ENCODE results near the gene NEK6. TPM values are rescaled to one million over a fixed set of nuclear protein-coding genes. Genes with fewer than 3 reads are reported as not detected.

The NEK6 gene
- total and polyA plus RNA-seq, 2 of the 8 experiments (the other 6 are each of a cell fraction or from before 2014, with no cell fraction given), result 17.7 to 19.7 TPM

DNA sequence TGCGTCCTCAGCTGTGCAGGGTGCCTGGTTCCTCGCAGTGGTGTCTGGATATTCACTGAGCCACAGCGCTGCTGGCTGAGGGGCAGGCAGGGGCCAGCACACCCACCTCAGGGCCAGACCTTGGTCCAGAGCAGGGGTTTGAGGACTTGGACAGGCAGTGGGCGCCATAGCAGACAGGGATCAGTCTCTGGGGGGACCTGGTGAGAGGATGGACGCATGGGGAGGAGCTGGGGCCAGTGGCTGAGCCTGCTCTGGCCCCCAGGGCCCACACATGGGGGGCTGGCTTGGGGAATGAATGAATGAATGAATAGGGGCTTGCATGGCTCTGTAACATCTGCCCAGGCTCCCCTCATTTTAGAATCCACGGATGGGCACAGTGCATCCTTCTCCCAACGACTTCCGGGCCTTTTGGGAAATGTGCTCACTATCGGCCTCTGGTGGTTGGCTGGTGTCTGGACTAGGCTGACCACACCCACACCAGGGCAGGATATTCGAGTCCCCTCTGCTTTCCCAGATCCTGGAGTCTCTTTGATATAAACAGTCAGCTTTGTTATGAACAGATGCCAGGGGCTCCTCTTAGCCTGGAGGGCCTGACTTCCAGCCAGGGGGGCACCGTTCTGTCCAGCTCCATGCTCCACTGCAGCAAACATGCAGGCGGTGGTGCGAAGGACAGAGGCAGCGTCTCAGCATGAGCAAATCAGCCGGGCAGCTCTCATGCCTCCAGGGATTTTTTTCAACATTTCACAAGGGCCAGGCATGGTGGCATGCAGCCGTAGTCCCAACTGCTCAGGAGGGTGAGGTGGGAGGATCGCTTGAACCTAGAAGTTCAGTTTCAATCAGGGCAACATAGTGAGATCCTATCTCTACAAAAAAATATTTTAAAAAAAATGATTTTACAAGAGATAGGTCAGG, 62.6 kb downstream of the NEK6 start:
- Histone ChIP-seq H3K9me3 (ENCODE audit: insufficient read depth in 2 of 2, low read depth in 1 of 2, low read length in 1 of 2) (no peaks in the 10 kb centered on the region), H4K20me1 (replicated peaks in 1 of 2; ENCODE audit: control insufficient read depth in 1 of 2, insufficient read depth in 2 of 2, low read length in 2 of 2) (peaks cover 0 to 5% of the 10 kb centered on the region in 2 experiments), H2BK15ac (ENCODE audit: low read length) (no peak overlapping the region), H3K4me3 (ENCODE audit: extremely low read depth in 1 of 4, insufficient read depth in 2 of 4, low read depth in 3 of 4, low read length in 4 of 4) (no peak overlapping the region), H2BK20ac (ENCODE audit: low read length) (no peak overlapping the region), H3K27ac (ENCODE audit: low read depth, low read length) (no peak overlapping the region), H3K9ac (replicated peaks in 1 of 4; ENCODE audit: extremely low read depth in 1 of 4, low read depth in 3 of 4, low read length in 3 of 4) (no peak overlapping the region), H2AK5ac (ENCODE audit: low read depth, low read length) (no peak overlapping the region), H3K4me1 (replicated peaks in 1 of 4; ENCODE audit: control insufficient read depth in 3 of 4, insufficient read depth in 4 of 4, low read length in 3 of 4) (peaks cover 0 to 1% (median 0%) of the 10 kb centered on the region in 4 experiments; a peak in 1 of 7 replicates), H3K36me3 (ENCODE audit: control insufficient read depth in 2 of 4, insufficient read depth in 4 of 4, low read length in 3 of 4) (no peaks in the 10 kb centered on the region), H3K18ac (ENCODE audit: extremely low read depth, low read length) (no peak overlapping the region), H3K27me3 (replicated peaks in 1 of 4; ENCODE audit: control insufficient read depth in 3 of 4, extremely low read depth in 1 of 4, insufficient read depth in 3 of 4, low read length in 3 of 4) (no peaks in the 10 kb centered on the region), H4K8ac (ENCODE audit: extremely low read depth, insufficient read depth, low read length) (no peak overlapping the region; the same call in 1 of the 2 replicates), H4K5ac (ENCODE audit: insufficient read length, low read depth, low read length) (no peak overlapping the region), H3K79me2 (ENCODE audit: control insufficient read depth in 1 of 2, insufficient read depth in 2 of 2, low read length in 2 of 2) (no peaks in the 10 kb centered on the region), H3K56ac (replicated peaks; ENCODE audit: insufficient read length, low read depth, low read length) (no peak overlapping the region), H2BK120ac (replicated peaks; ENCODE audit: low read depth, low read length) (no peak overlapping the region), H2AFZ (ENCODE audit: low read length) (no peak overlapping the region), H2BK12ac (ENCODE audit: low read depth, low read length) (no peak overlapping the region), H3K23ac (ENCODE audit: insufficient read length) (no peak overlapping the region), H3K79me1 (ENCODE audit: low read depth, low read length) (0 out of 2 replicates have a peak, but pooled peaks cover 2% of the 10 kb centered on the region), H3K4ac (replicated peaks; ENCODE audit: insufficient read length, low read depth, low read length) (no peak overlapping the region), H2BK5ac (ENCODE audit: low read depth, low read length) (no peak overlapping the region), H4K91ac (replicated peaks; ENCODE audit: insufficient read length, low read length) (no peak overlapping the region), H3K4me2 (ENCODE audit: insufficient read depth in 1 of 2, low read depth in 2 of 2, low read length in 2 of 2) (0 out of 4 replicates have a peak overlapping the region, but pooled peaks of 1 of the 2 experiments have one; percentile 2), H3K14ac (ENCODE audit: insufficient read length) (no peak overlapping the region), H3K23me2 (ENCODE audit: low read depth, low read length) (no peaks in the 10 kb centered on the region)
- peak; percentile 47 to 93 for DNase-seq (ENCODE audit: low read depth in 1 of 2, low spot score in 2 of 2)
- WGBS, 2 experiments (ENCODE audit: extremely low coverage in 1 of 2, insufficient coverage in 1 of 2, insufficient read length in 1 of 2, insufficient replicate concordance in 2 of 2, low coverage in 1 of 2, low lambda C conversion rate in 2 of 2, missing lambda C conversion rate in 1 of 2), result 64% methylated on average over 17 of the region's 17 CpGs; no CpG with 5 or more reads in 1 of the 2 experiments
- FAIRE-seq, result peak; percentile 60
- CTCF ChIA-PET (ENCODE audit: partially characterized antibody), result interaction anchor here (0.6 to 5.8 kb wide), 33 partner anchors 8 to 917 kb away, joined by 3 to 31 read pairs (median 4); no protein-coding TSS in a partner anchor
- POLR2A ChIA-PET (ENCODE audit: partially characterized antibody), result interaction anchor here (0.5 to 0.6 kb wide), 2 partner anchors 99 to 191 kb away, joined by 3 to 4 read pairs; no protein-coding TSS in a partner anchor
- TF ChIP-seq YY1 (IDR thresholded peaks at IDR 0.05; ENCODE audit: low read depth, low read length), result 0 out of 2 replicates have a peak, but pooled peaks have one; percentile 50
- peak; percentile 62 to 74 for TF ChIP-seq RAD21 (IDR thresholded peaks at IDR 0.05 in 1 of 2, conservative IDR thresholded peaks at IDR 0.05 in 1 of 2; ENCODE audit: low read depth in 2 of 2, low read length in 2 of 2)
- no peak for TF ChIP-seq JUN (IDR thresholded peaks at IDR 0.05; ENCODE audit: low read depth, low read length)
- no peak for TF ChIP-seq SUZ12 (IDR thresholded peaks at IDR 0.05; ENCODE audit: low read length)
- peak; percentile 42; the same call in 1 of the 2 replicates for TF ChIP-seq GABPA (IDR thresholded peaks at IDR 0.05; ENCODE audit: borderline replicate concordance, insufficient read depth, low read length)
- TF ChIP-seq KDM4A (IDR thresholded peaks at IDR 0.05; ENCODE audit: low read depth, low read length, severe bottlenecking), result no peak
- TF ChIP-seq, protein P1, sequence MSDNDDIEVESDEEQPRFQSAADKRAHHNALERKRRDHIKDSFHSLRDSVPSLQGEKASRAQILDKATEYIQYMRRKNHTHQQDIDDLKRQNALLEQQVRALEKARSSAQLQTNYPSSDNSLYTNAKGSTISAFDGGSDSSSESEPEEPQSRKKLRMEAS (IDR thresholded peaks at IDR 0.05), result no peak
- no peak for TF ChIP-seq NRF1 (IDR thresholded peaks at IDR 0.05; ENCODE audit: low read depth, low read length)

All from H1 (cell line).